Chondrocyte (in vitro differentiated cells): ENCODE results near the gene CNPY1. TPM values are rescaled to one million over a fixed set of nuclear protein-coding genes. Genes with fewer than 3 reads are reported as not detected.

Experiments
- DNase-seq: peaks from one replicate; pipeline ENCODE4 v3.0.0; 2021; ENCODE audit warnings: mixed read lengths, low spot score
- H3K27ac Mint-ChIP-seq: one replicate; pipeline ENCODE4 v1.8.0; 2021; ENCODE audit warnings: mild to moderate bottlenecking, moderate library complexity, mixed read lengths; ENCODE audit not compliant: unreplicated experiment
- H3K27me3 Mint-ChIP-seq: 2 replicates; pipeline ENCODE4 v1.8.0; 2021; ENCODE audit warnings: low read depth, mixed read lengths
- H3K36me3 Mint-ChIP-seq: 2 replicates; pipeline ENCODE4 v1.8.0; 2021; ENCODE audit warnings: low read depth, mixed read lengths
- H3K4me1 Mint-ChIP-seq: 2 replicates; pipeline ENCODE4 v1.8.0; 2021; ENCODE audit warnings: low read depth, mild to moderate bottlenecking, mixed read lengths
- H3K4me3 Mint-ChIP-seq: one replicate; pipeline ENCODE4 v1.8.0; 2021; ENCODE audit warnings: mild to moderate bottlenecking, moderate library complexity, mixed read lengths; ENCODE audit not compliant: unreplicated experiment
- H3K9me3 Mint-ChIP-seq: 2 replicates; pipeline ENCODE4 v1.8.0; 2021; ENCODE audit warnings: low read depth, mixed read lengths
- total RNA-seq: library from RNA; stranded (reverse); gene quantifications from 3 replicates; pipeline ENCODE4 v1.2.1, GENCODE V29; 2021
- TF ChIP-seq, protein P1 (sequence below): fragments of 200-600 bp; sonication (generic); IDR thresholded peaks from 2 replicates; pipeline ENCODE4 v1.5.0; 2021; ENCODE audit warnings: antibody characterized with exemption, mild to moderate bottlenecking, moderate library complexity

Gene CNPY1
- total RNA-seq, 1 donor from 2014 or later: not detected

DNA sequence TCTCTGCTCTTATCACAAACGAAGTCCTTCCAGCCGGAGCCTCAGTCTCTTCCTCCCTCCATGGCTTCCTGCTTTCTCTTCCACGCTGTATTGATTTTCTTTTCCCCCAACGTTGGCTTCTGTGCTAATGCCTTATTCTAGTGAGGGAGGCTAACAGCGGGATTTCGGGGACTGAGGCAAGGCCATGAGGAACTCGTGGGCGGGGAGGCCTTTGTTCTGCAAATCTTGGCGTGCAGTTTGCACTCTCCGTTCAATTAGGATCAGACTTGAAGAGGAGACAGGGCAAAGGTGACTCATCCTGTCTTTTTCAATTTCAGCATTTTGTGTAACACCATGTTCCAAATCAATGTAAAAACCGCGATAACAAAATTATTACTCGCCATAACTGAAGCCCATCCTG lies 63.1 kb downstream of the CNPY1 start:
- Mint-ChIP-seq H3K27me3 (peaks cover 57% of the 10 kb centered on the region), H3K4me3 (no peak overlapping the region), H3K9me3 (no peaks in the 10 kb centered on the region), H3K4me1 (no peaks in the 10 kb centered on the region), H3K27ac (no peak overlapping the region), H3K36me3 (no peaks in the 10 kb centered on the region)
- TF ChIP-seq, protein P1, sequence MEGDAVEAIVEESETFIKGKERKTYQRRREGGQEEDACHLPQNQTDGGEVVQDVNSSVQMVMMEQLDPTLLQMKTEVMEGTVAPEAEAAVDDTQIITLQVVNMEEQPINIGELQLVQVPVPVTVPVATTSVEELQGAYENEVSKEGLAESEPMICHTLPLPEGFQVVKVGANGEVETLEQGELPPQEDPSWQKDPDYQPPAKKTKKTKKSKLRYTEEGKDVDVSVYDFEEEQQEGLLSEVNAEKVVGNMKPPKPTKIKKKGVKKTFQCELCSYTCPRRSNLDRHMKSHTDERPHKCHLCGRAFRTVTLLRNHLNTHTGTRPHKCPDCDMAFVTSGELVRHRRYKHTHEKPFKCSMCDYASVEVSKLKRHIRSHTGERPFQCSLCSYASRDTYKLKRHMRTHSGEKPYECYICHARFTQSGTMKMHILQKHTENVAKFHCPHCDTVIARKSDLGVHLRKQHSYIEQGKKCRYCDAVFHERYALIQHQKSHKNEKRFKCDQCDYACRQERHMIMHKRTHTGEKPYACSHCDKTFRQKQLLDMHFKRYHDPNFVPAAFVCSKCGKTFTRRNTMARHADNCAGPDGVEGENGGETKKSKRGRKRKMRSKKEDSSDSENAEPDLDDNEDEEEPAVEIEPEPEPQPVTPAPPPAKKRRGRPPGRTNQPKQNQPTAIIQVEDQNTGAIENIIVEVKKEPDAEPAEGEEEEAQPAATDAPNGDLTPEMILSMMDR: no peak
- no peak for DNase-seq

DNA sequence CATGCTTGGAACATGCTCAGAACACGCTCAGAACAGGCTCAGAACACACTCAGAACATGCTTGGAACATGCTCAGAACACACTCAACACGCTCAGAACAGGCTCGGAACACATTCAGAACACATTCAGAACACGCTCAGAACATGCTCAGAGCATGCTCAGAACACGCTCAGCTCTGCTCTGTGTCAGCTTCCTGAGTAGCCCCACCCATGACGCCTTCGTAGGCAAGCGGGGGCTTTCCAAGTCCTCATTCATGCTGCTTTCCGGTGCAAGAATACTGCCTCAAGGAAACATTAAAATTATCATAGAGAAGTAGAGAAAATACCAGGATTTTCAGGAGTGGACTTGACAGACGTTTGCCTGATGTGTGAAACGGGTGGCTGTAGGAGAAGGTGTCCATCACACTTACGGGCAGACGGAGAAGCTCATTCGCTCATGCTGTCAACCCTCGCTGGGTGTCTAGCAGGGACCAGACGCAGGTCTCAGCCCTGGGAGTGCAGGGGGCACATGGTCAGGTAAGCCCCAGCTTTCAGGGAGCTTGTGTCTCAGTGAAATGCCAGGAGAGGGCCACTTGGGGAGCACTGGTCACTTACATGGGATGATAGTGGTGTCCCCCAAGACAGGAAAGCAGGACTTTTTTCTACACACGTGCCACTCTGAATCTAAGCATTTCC lies 63.7 kb downstream of the CNPY1 start:
- TF ChIP-seq, protein P1: no peak
- Mint-ChIP-seq H3K9me3 (no peaks in the 10 kb centered on the region), H3K36me3 (no peaks in the 10 kb centered on the region), H3K27ac (no peak overlapping the region), H3K4me3 (no peak overlapping the region), H3K27me3 (peaks cover 57% of the 10 kb centered on the region), H3K4me1 (no peaks in the 10 kb centered on the region)
- no peak for DNase-seq

DNA sequence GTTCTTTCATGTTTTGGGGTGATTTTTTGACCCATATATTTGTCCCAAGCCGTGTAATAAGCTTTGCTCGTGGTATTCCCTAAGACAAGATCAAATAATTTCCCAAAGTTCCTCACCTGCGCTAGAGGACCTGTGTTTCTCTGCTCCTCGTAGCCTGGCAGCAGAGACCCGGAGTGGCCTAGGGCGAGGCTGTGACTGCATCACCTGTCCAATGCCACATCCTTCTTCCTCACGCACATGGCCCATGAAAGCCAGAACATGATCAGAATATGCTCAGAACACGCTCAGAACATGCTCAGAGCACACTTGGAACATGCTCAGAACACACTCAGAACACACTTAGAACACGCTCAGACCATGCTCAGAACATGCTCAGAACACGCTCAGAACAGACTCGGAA lies 64.6 kb downstream of the CNPY1 start:
- no peak for DNase-seq
- Mint-ChIP-seq H3K36me3 (no peaks in the 10 kb centered on the region), H3K4me3 (no peak overlapping the region), H3K4me1 (no peaks in the 10 kb centered on the region), H3K9me3 (no peaks in the 10 kb centered on the region), H3K27ac (no peak overlapping the region), H3K27me3 (peaks cover 59% of the 10 kb centered on the region)
- TF ChIP-seq, protein P1: no peak

DNA sequence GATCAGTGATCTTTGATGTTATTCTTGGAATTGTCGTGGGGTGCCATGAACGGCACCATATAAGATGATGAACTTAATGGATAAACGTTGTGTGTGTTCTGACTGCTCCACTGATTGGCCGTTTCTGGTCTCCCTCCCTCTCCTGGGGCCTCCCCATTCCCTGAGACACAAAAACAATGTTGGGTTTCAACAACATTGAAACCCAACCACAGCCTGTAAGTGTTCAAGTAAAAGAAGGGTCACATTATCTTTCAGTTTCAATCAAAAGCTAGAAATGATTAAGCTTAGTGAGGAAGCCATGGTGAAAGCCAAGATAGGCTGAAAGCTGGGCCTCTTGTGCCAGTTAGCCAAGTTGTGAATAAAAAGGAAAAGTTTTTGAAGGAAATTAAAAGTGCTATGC lies 68.9 kb downstream of the CNPY1 start:
- Mint-ChIP-seq H3K4me3 (no peak overlapping the region), H3K4me1 (peaks cover 9% of the 10 kb centered on the region), H3K9me3 (peaks cover 2% of the 10 kb centered on the region), H3K36me3 (peaks cover 3% of the 10 kb centered on the region), H3K27ac (no peak overlapping the region), H3K27me3 (peaks cover 42% of the 10 kb centered on the region)
- TF ChIP-seq, protein P1: no peak
- DNase-seq: no peak

DNA sequence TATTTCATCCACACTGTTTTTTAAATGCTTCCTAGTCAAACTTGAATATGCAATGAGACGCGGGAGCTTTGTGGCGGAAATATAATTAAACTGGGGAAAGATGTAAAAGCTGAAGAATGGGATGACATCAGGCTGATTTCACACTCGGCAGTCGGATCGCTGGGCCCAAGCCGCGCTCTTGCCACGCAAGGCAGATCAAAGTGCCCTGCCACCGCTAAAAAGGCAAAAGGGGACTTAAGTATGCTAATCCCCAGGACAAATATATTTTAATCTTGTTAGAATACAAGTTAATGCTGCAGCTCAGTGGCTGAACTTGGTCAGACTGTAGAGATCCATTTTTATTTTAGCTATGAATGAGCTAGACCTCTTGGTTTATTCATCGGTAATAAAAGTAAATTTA lies 74.6 kb downstream of the CNPY1 start:
- Mint-ChIP-seq H3K27ac (no peak overlapping the region), H3K36me3 (peaks cover 3% of the 10 kb centered on the region), H3K4me3 (no peak overlapping the region), H3K9me3 (peaks cover 2% of the 10 kb centered on the region), H3K27me3 (peaks cover 51% of the 10 kb centered on the region), H3K4me1 (peaks cover 24% of the 10 kb centered on the region)
- DNase-seq: no peak
- TF ChIP-seq, protein P1: no peak
